Endothelial cell of umbilical vein (primary cell): ENCODE measurements around the gene BNC2. TPM values are rescaled to one million over a fixed set of nuclear protein-coding genes. Genes with fewer than 3 reads are reported as not detected.

ENCODE experiments used
- BruUV-seq: library from RNA; stranded (reverse); fragments of 400-500 nt; replicated peaks from 2 replicates; lab custom pipeline; 2021; lab: Mats Ljungman, UMichigan
- CTCF ChIA-PET: fragments of 300-600, 350-600 bp; sonication (Branson Sonifier 250); formaldehyde crosslinking; loops from one replicate; lab custom pipeline; 2021; ENCODE audit warnings: antibody characterized with exemption, inconsistent platforms; lab: Charles Lee
- POLR2A ChIA-PET: fragments of 300-600, 350-600 bp; sonication (Branson Sonifier 250); formaldehyde crosslinking; loops from one replicate; lab custom pipeline; 2021; ENCODE audit warnings: antibody characterized with exemption, inconsistent platforms; lab: Charles Lee
- DNase-seq: peaks from one replicate; pipeline ENCODE4 v3.0.0-alpha.2; 2011; ENCODE audit warnings: low read depth, low spot score
- FAIRE-seq: peaks from 2 replicates; lab custom pipeline; 2011; peaks lifted over from hg19 to GRCh38; lab: Jason Lieb, UNC
- H2AFZ ChIP-seq: 2 replicates; pipeline ENCODE4 v1.6.0; 2012; ENCODE audit warnings: low read depth, low read length, control low read depth, inconsistent platforms
- H3K27ac ChIP-seq: 2 replicates; pipeline ENCODE4 v1.5.1; 2011; ENCODE audit warnings: low read depth, mild to moderate bottlenecking, control low read depth, low read length, moderate library complexity; ENCODE audit not compliant: insufficient read depth
- H3K27me3 ChIP-seq, 2 experiments: 2 replicates each; pipeline versions ENCODE4 v1.6.0 to v1.6.1; 2011; ENCODE audit warnings: low read length in 2 of 2, mixed read lengths in 1 of 2; ENCODE audit not compliant: control insufficient read depth in 2 of 2, insufficient read depth in 2 of 2
- H3K36me3 ChIP-seq, 2 experiments: 2 replicates in 1 of 2; 3 replicates in 1 of 2; pipeline ENCODE4 v1.5.1; 2011; ENCODE audit warnings: low read length in 2 of 2, mild to moderate bottlenecking in 1 of 2, moderate library complexity in 1 of 2; ENCODE audit not compliant: control insufficient read depth in 2 of 2, insufficient read depth in 2 of 2; ENCODE audit errors: extremely low read depth in 1 of 2
- H3K4me1 ChIP-seq: 3 replicates; pipeline ENCODE4 v1.5.1; 2011; ENCODE audit warnings: mild to moderate bottlenecking, low read length; ENCODE audit not compliant: control insufficient read depth, insufficient read depth; ENCODE audit errors: extremely low read depth
- H3K4me2 ChIP-seq: 2 replicates; pipeline ENCODE4 v1.6.1; 2011; ENCODE audit warnings: low read length, control low read depth, mixed read lengths; ENCODE audit not compliant: insufficient read depth
- H3K4me3 ChIP-seq, 3 experiments: fragments of 200-600 bp in 1 of 3; sonication (generic), shearing (Covaris generic) in 1 of 3; replicated peaks in 1 of 3; 2 replicates each; pipeline ENCODE4 v1.5.1; 2011 to 2016; ENCODE audit warnings: control low read depth in 3 of 3, low read length in 3 of 3, mild to moderate bottlenecking in 2 of 3, inconsistent platforms in 1 of 3, low read depth in 1 of 3, moderate library complexity in 1 of 3; ENCODE audit not compliant: insufficient read depth in 1 of 3
- H3K79me2 ChIP-seq: 2 replicates; pipeline ENCODE4 v1.6.0; 2012; ENCODE audit warnings: low read length, inconsistent platforms; ENCODE audit not compliant: control insufficient read depth, insufficient read depth
- H3K9ac ChIP-seq: replicated peaks from 2 replicates; pipeline ENCODE3; 2011; ENCODE audit warnings: low read length, control low read depth; ENCODE audit not compliant: insufficient read depth; ENCODE audit errors: extremely low read depth
- H3K9me1 ChIP-seq: replicated peaks from 3 replicates; pipeline ENCODE4 v1.6.0; 2011; ENCODE audit warnings: mild to moderate bottlenecking, low read length; ENCODE audit not compliant: control insufficient read depth, insufficient read depth; ENCODE audit errors: extremely low read depth
- H3K9me3 ChIP-seq: replicated peaks from 2 replicates; pipeline ENCODE4 v1.5.1; 2012; ENCODE audit warnings: low read length, inconsistent platforms; ENCODE audit not compliant: control insufficient read depth, insufficient read depth
- H4K20me1 ChIP-seq: replicated peaks from 2 replicates; pipeline ENCODE3; 2011; ENCODE audit warnings: mild to moderate bottlenecking, low read length; ENCODE audit not compliant: control insufficient read depth, insufficient read depth; ENCODE audit errors: extremely low read depth
- CTCF ChIP-seq, 2 donors: IDR thresholded peaks; 1 replicate in 1 of 2; 2 replicates in 1 of 2; pipeline ENCODE4 v1.5.1; 2011; ENCODE audit warnings: low read length in 2 of 2, mild to moderate bottlenecking in 2 of 2, moderate library complexity in 2 of 2, control low read depth in 1 of 2, inconsistent platforms in 1 of 2, low read depth in 1 of 2; ENCODE audit not compliant: insufficient read depth in 1 of 2; ENCODE audit errors: extremely low read depth in 1 of 2
- EZH2 ChIP-seq: IDR thresholded peaks from 2 replicates; pipeline ENCODE4 v1.6.1; 2012; ENCODE audit warnings: borderline replicate concordance, low read depth, mild to moderate bottlenecking, moderate library complexity, low read length, inconsistent platforms; ENCODE audit not compliant: severe bottlenecking
- FOS ChIP-seq: IDR thresholded peaks from 2 replicates; pipeline ENCODE4 v1.6.1; 2011; ENCODE audit warnings: mild to moderate bottlenecking, low read length, moderate library complexity, borderline replicate concordance; ENCODE audit not compliant: insufficient read depth
- GATA2 ChIP-seq: IDR thresholded peaks from 2 replicates; pipeline ENCODE4 v1.7.0; 2011; ENCODE audit warnings: low read depth, mild to moderate bottlenecking, moderate library complexity, mixed read lengths, low read length; ENCODE audit not compliant: insufficient read length, insufficient read depth
- JUN ChIP-seq: IDR thresholded peaks from 2 replicates; pipeline ENCODE4 v1.6.1; 2011; ENCODE audit warnings: borderline replicate concordance, low read depth; ENCODE audit not compliant: insufficient read length, insufficient read depth
- MAX ChIP-seq: IDR thresholded peaks from 2 replicates; pipeline ENCODE4 v1.6.1; 2011; ENCODE audit not compliant: insufficient read depth, insufficient read length
- MYC ChIP-seq: IDR thresholded peaks from one replicate; pipeline ENCODE4 v1.6.1; 2011; ENCODE audit warnings: mild to moderate bottlenecking, low read depth, low read length
- POLR2A ChIP-seq: IDR thresholded peaks from 2 replicates; pipeline ENCODE4 v1.6.1; 2012; ENCODE audit warnings: low read depth, mild to moderate bottlenecking, control low read depth, low read length
- POLR2AphosphoS5 ChIP-seq: IDR thresholded peaks from 2 replicates; pipeline ENCODE4 v1.6.1; 2012; ENCODE audit warnings: low read depth, mild to moderate bottlenecking, control low read depth, low read length, moderate library complexity; ENCODE audit not compliant: insufficient read depth
- dilution Hi-C: fragments of 300-500 bp; cut with MboI; formaldehyde crosslinking; loops from one replicate; pipeline ENCODE4 v1.15.0; 2019; ENCODE audit warnings: low sequenced_read_pairs; ENCODE audit not compliant: extremely low pct_ligation_motif_present
- intact Hi-C: fragments of 100-400 bp; cut with micrococcal nuclease; formaldehyde crosslinking; loops from one replicate; pipeline ENCODE4 v1.10.0; 2022
- polyA plus RNA-seq, 4 experiments: library from polyadenylated mRNA; depleted of rRNA in 3 of 4; stranded (reverse) in 3 of 4; unstranded in 1 of 4; fragments of >200 nt; gene quantifications; 2 replicates each; pipeline versions ENCODE4 v1.2.1 to v1.2.3, GENCODE V29; 2011 to 2012; ENCODE audit warnings: missing spikeins in 1 of 4
- total RNA-seq: library from RNA; stranded (reverse); gene quantifications from 2 replicates; pipeline ENCODE4 v1.2.3, GENCODE V29; 2021

Gene BNC2
- total and polyA plus RNA-seq, 2 donors (not counting 3 experiments of a cell fraction or from before 2014, with no cell fraction given), result 12.1 to 34.3 TPM

- BruUV-seq, result no TSS peak
- intact Hi-C loops, result no loop called here
- dilution Hi-C loops, result no loop called here
- POLR2A ChIA-PET, result no interaction called here
- FAIRE-seq (no peak), DNase-seq (no peak)
- Histone ChIP-seq H4K20me1 (no peaks in the 10 kb centered on the region), H3K27me3 (no peaks in the 10 kb centered on the region), H3K9me1 (no peaks in the 10 kb centered on the region), H3K27ac (no peak overlapping the region), H3K4me1 (no peaks in the 10 kb centered on the region), H3K36me3 (no peaks in the 10 kb centered on the region), H3K9ac (no peak overlapping the region), H3K4me2 (no peak overlapping the region), H2AFZ (no peak overlapping the region), H3K9me3 (no peaks in the 10 kb centered on the region), H3K4me3 (no peak overlapping the region), H3K79me2 (no peaks in the 10 kb centered on the region)
- TF ChIP-seq MYC (no peak), JUN (no peak), EZH2 (no peak), POLR2AphosphoS5 (no peak), CTCF (IDR thresholded peaks at IDR 0.05; ENCODE audit: extremely low read depth in 1 of 2, insufficient read depth in 1 of 2, low read depth in 1 of 2, low read length in 2 of 2) (no peak)
- CTCF ChIA-PET, result no interaction called here
Observed at GRCh38 chr9:16888594-16888993, 18.1 kb upstream of the BNC2 start.

GRCh38 chr9:16885931-16886330 lies 15.5 kb upstream of the BNC2 start:
- no peak overlapping the region for H3K4me3 ChIP-seq
- no peak overlapping the region for H2AFZ ChIP-seq
- no peaks in the 10 kb centered on the region for H3K9me3 ChIP-seq
- H3K79me2 ChIP-seq, result no peaks in the 10 kb centered on the region
- H3K4me2 ChIP-seq, result no peak overlapping the region
- TF ChIP-seq MAX, result no peak
- no peak for TF ChIP-seq POLR2A
- TF ChIP-seq GATA2, result no peak
- no peak for TF ChIP-seq MYC
- TF ChIP-seq POLR2AphosphoS5, result no peak
- TF ChIP-seq JUN, result no peak
- no peak for TF ChIP-seq FOS
- intact Hi-C loops (no loop called here), dilution Hi-C loops (no loop called here)
- no peaks in the 10 kb centered on the region for H3K9me1 ChIP-seq
- H3K4me1 ChIP-seq, result no peaks in the 10 kb centered on the region
- CTCF ChIA-PET, result no interaction called here
- BruUV-seq, result no TSS peak
- H3K9ac ChIP-seq, result no peak overlapping the region
- FAIRE-seq (no peak), DNase-seq (no peak)
- no peaks in the 10 kb centered on the region for H3K27me3 ChIP-seq
- POLR2A ChIA-PET, result no interaction called here
- H4K20me1 ChIP-seq, result no peaks in the 10 kb centered on the region
- H3K36me3 ChIP-seq, result no peaks in the 10 kb centered on the region
- no peak overlapping the region for H3K27ac ChIP-seq
